Caki2 (cell line): ENCODE measurements around the gene FZD7. TPM values are rescaled to one million over a fixed set of nuclear protein-coding genes. Genes with fewer than 3 reads are reported as not detected.

ENCODE experiments used
- DNase-seq: peaks from one replicate; pipeline ENCODE4 v3.0.0-alpha.2; 2015; ENCODE audit warnings: low read depth
- in situ Hi-C: cut with HindIII; loops from 2 replicates; pipeline ENCODE4 v1.10.0; 2016; ENCODE audit warnings: low sequenced_read_pairs, low pct_unique_long_range_greater_than_20kb, mixed read lengths
- total RNA-seq: library from RNA; depleted of rRNA; stranded (reverse); fragments of >200 nt; shearing (Covaris generic); gene quantifications from 2 replicates; pipeline ENCODE4 v1.2.3, GENCODE V29; 2014; ENCODE audit warnings: low replicate concordance

FZD7 gene
- total RNA-seq, 1 experiment from 2014 or later, result 83.2 TPM

- DNase-seq, result no peak
- in situ Hi-C loops, result no loop called here
These were observed 18.0 kb downstream of the FZD7 start for GRCh38 chr2:202051499-202052161.

- in situ Hi-C loops, result no loop called here
These were observed 18.6 kb downstream of the FZD7 start for GRCh38 chr2:202052235-202052634.

GRCh38 chr2:202054679-202055078 lies 21.0 kb downstream of the FZD7 start:
- in situ Hi-C loops, result no loop called here
- no peak for DNase-seq

More at GRCh38 chr2:202052235-202052634, 18.6 kb downstream of the FZD7 start:
- no peak for DNase-seq

- in situ Hi-C loops, result no loop called here
These were observed 23.0 kb downstream of the FZD7 start for GRCh38 chr2:202056611-202057010.

GRCh38 chr2:202060218-202060617 lies 26.6 kb downstream of the FZD7 start:
- no peak for DNase-seq
- in situ Hi-C loops, result no loop called here

More at GRCh38 chr2:202056611-202057010, 23.0 kb downstream of the FZD7 start:
- no peak for DNase-seq

- no peak for DNase-seq
- in situ Hi-C loops, result no loop called here
These were observed 28.0 kb downstream of the FZD7 start for GRCh38 chr2:202061695-202062094.

GRCh38 chr2:202064171-202064880 lies 30.7 kb downstream of the FZD7 start:
- in situ Hi-C loops, result no loop called here
- DNase-seq, result peak; percentile 20

- no peak for DNase-seq
- in situ Hi-C loops, result no loop called here
These were observed 31.2 kb downstream of the FZD7 start for GRCh38 chr2:202064881-202065230.

GRCh38 chr2:202065876-202066275 lies 32.2 kb downstream of the FZD7 start:
- no peak for DNase-seq
- in situ Hi-C loops, result no loop called here

GRCh38 chr2:202066875-202067274 lies 33.2 kb downstream of the FZD7 start:
- in situ Hi-C loops, result no loop called here
- no peak for DNase-seq

- no peak for DNase-seq
- in situ Hi-C loops, result no loop called here
These were observed 33.9 kb downstream of the FZD7 start for GRCh38 chr2:202067589-202067988.

- no peak for DNase-seq
- in situ Hi-C loops, result no loop called here
These were observed 35.8 kb downstream of the FZD7 start for GRCh38 chr2:202069170-202070067.

- in situ Hi-C loops, result no loop called here
- DNase-seq, result no peak
These were observed 37.5 kb downstream of the FZD7 start for GRCh38 chr2:202071107-202071506.

- no peak for DNase-seq
- in situ Hi-C loops, result no loop called here
These were observed 38.6 kb downstream of the FZD7 start for GRCh38 chr2:202072226-202072625.

- in situ Hi-C loops, result no loop called here
- no peak for DNase-seq
These were observed 39.2 kb downstream of the FZD7 start, which contains the start of gene KIAA2012 for GRCh38 chr2:202072737-202073401. Gene KIAA2012, plus strand, starts transcription at chr2:202073255. Its CDS starts 373 bp downstream, at chr2:202073628.

GRCh38 chr2:202074324-202074723 lies 40.7 kb downstream of the FZD7 start:
- DNase-seq, result no peak
- in situ Hi-C loops, result no loop called here

- no peak for DNase-seq
- in situ Hi-C loops, result no loop called here
These were observed 45.7 kb downstream of the FZD7 start for GRCh38 chr2:202079310-202079709.

- no peak for DNase-seq
- in situ Hi-C loops, result no loop called here
These were observed 50.6 kb downstream of the FZD7 start for GRCh38 chr2:202084265-202084664.
